ENCODE data around the gene MESP1.

MESP1 gene

GRCh38 chr15:89704411-89704810 lies 46.6 kb downstream of the MESP1 start:
- DNase-seq: no peak
